Adrenal gland (tissue), 12 donors: Measurements from ENCODE around the gene MAML2. TPM values are rescaled to one million over a fixed set of nuclear protein-coding genes. Genes with fewer than 3 reads are reported as not detected.

Source experiments
- DNase-seq, 7 donors: peaks; one replicate each; pipeline ENCODE4 v3.0.0-alpha.2; 2019 to 2020
- H3K27ac ChIP-seq, 5 donors: fragments of 200-600 bp; sonication (generic) in 4 of 5; 1 replicate in 3 of 5; 2 replicates in 2 of 5; pipeline versions ENCODE4 v1.5.1 to v1.8.0; 2016 to 2020; ENCODE audit warnings: mild to moderate bottlenecking in 1 of 5
- H3K27me3 ChIP-seq: fragments of 200-600 bp; 2 replicates; pipeline ENCODE4 v1.8.0; 2021
- H3K36me3 ChIP-seq, 2 donors: fragments of 200-600 bp; replicated peaks in 1 of 2; 1 replicate in 1 of 2; 2 replicates in 1 of 2; pipeline versions ENCODE4 v1.5.1 to v1.8.0; 2018 to 2022
- H3K4me1 ChIP-seq, 2 donors: fragments of 200-600 bp; replicated peaks in 1 of 2; 1 replicate in 1 of 2; 2 replicates in 1 of 2; pipeline versions ENCODE4 v1.5.1 to v1.8.0; 2018 to 2021
- H3K4me3 ChIP-seq, 4 donors: fragments of 200-600 bp; sonication (generic) in 3 of 4; one replicate each; pipeline ENCODE4 v1.5.1; 2016 to 2018
- H3K9me3 ChIP-seq, 3 donors: fragments of 200-600 bp; sonication (generic) in 1 of 3; replicated peaks in 1 of 3; 1 replicate in 2 of 3; 2 replicates in 1 of 3; pipeline versions ENCODE4 v1.5.1 to v1.8.0; 2016 to 2021
- POLR2A ChIP-seq, 2 donors: fragments of 450-650 bp; IDR thresholded peaks; one replicate each; pipeline ENCODE4 v1.6.1; 2017; ENCODE audit warnings: antibody characterized with exemption in 2 of 2, mild to moderate bottlenecking in 2 of 2, moderate library complexity in 1 of 2
- WGBS, 4 donors: extraction: QIAGEN DNeasy Blood & Tissue Kit in 2 of 4; methylation state at CpG; one replicate each; pipeline versions ENCODE4 v1.1.5 to v1.1.7; 2013 to 2017; 5-methylcytosine and 5-hydroxymethylcytosine counted together
- intact Hi-C, 2 donors: fragments of 100-400 bp; cut with DNase I; formaldehyde crosslinking; loops; one replicate each; pipeline versions ENCODE4 v1.14.1 to v1.15.0; 2022 to 2023
- polyA plus RNA-seq, 3 donors: library from polyadenylated mRNA; stranded (reverse); fragments of 200-250 nt in 2 of 3; fragments of 350-450 nt in 1 of 3; fragmentation: Illumina TruSeq in 1 of 3; extraction: RNeasy Lipid Tissue Mini Kit (QIAGEN cat#74804) in 1 of 3; gene quantifications; one replicate each; pipeline ENCODE4 v1.2.3, GENCODE V29; 2013 to 2014
- total RNA-seq, 9 donors: library from RNA; depleted of rRNA in 4 of 9; stranded (reverse); fragments of >200 nt in 4 of 9; fragments of 120-200 nt in 1 of 9; fragmentation: NEBNext Ultra II Directional in 1 of 9; extraction: Animal tissue kit (Norgen Biotek cat#: 25700) in 1 of 9; gene quantifications; one replicate each; pipeline versions ENCODE4 v1.1.0 to v1.2.4, GENCODE V29; 2013 to 2023
- TF ChIP-seq, protein P1 (sequence below), 6 experiments: fragments of 450-650 bp in 4 of 6; fragments of 200-600 bp in 2 of 6; sonication (generic) in 1 of 6; IDR thresholded peaks; 1 replicate in 5 of 6; 2 replicates in 1 of 6; pipeline versions ENCODE4 v1.5.1 to v1.8.0; 2016 to 2021; ENCODE audit warnings: antibody characterized with exemption in 6 of 6, mild to moderate bottlenecking in 2 of 6, moderate library complexity in 1 of 6
- donor health status: healthy with polysubstance abuse.
- donor health status: Bipolar disorder and iron deficiency.
- donor health status: DM: yes; HTN: yes; CAD: no.
- donor health status: DM: no; HTN: no; CAD: no.
- donor health status: DM: no; HTN: no; CAD: no.
- donor health status: DM: yes; HTN: yes; CAD: no.

MAML2 gene
- total and polyA plus RNA-seq, 12 donors = 1.4 to 19.4 (median 7.6) TPM

DNA sequence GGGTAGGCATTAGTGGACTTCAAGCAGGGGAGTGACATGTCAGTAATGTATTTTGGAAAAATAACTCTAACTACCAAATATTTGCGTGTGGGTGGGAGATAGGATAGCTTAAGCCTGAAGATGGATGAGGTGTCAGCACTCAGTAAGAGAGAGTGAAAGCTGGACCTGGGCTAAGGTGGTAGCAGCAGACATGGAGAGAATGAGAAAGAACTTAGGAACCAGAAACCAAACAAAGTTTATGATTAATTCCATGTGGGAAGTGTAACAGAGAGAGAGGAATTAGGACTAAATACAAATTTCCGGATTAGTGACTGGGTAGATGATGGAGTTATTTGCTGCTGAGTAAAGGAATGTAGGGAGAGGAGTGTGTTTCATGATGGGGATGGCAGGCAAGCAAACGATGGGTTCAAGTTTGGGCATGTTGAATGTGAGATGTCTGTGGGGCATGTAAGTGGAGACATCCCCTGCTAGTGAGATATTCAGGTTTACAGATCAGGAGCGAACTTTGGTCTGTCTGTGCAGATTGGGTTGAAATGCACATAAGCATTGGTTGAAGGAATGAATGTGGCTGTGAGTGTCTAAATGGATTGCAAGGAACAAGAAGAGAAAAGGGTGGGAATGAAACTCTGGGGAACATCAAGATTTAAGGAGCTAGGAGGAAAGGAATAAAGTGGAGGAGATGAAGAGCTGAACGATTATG is 233.5 kb downstream of the MAML2 start:
- Histone ChIP-seq H3K27me3 (no peaks in the 10 kb centered on the region), H3K36me3 (no peaks in the 10 kb centered on the region), H3K4me3 (no peak overlapping the region), H3K9me3 (no peaks in the 10 kb centered on the region), H3K4me1 (peaks cover 0 to 20% of the 10 kb centered on the region in 2 donors), H3K27ac (no peak overlapping the region)
- 87 to 94% (median 93%) methylated on average over 5 of the region's 5 CpGs for WGBS, 4 donors
- no peak for DNase-seq
- TF ChIP-seq, protein P1, sequence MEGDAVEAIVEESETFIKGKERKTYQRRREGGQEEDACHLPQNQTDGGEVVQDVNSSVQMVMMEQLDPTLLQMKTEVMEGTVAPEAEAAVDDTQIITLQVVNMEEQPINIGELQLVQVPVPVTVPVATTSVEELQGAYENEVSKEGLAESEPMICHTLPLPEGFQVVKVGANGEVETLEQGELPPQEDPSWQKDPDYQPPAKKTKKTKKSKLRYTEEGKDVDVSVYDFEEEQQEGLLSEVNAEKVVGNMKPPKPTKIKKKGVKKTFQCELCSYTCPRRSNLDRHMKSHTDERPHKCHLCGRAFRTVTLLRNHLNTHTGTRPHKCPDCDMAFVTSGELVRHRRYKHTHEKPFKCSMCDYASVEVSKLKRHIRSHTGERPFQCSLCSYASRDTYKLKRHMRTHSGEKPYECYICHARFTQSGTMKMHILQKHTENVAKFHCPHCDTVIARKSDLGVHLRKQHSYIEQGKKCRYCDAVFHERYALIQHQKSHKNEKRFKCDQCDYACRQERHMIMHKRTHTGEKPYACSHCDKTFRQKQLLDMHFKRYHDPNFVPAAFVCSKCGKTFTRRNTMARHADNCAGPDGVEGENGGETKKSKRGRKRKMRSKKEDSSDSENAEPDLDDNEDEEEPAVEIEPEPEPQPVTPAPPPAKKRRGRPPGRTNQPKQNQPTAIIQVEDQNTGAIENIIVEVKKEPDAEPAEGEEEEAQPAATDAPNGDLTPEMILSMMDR (IDR thresholded peaks at IDR 0.05) = no peak
- TF ChIP-seq POLR2A (IDR thresholded peaks at IDR 0.05) = no peak
- intact Hi-C loops = no loop called here

DNA sequence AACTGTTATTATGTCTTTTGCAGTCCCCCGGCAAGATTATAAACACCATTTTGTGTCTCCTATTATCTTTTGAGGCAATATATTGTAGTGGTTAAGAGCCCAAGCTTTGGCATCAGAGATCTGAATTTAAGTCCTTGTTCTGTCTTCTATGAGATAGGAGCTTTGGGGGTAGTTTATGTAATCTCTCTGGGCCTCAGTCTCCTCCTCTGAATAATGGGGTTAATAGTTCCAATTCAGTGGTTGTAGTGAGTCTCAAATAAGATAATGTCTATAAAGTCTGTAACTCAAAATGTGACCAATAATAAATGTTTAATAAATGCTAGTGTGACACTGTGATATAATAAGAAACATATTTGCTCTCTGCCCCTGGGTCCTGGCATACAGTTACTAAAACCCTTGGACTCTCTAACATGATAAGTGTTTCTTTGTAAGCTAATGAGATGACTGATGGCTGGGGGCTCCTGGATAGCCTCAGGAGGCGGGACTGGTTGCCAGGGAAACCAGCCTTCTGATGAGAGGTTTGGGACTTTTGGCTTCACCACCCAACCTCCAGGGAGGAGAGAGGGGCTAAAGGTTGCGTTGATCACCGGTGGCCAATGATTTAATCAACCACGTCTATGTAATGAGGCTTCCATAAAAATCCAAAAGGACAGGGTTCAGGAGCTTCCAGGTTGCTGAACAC is 235.7 kb downstream of the MAML2 start:
- WGBS, 4 donors = 88 to 95% (median 91%) methylated on average over 5 of the region's 5 CpGs

DNA sequence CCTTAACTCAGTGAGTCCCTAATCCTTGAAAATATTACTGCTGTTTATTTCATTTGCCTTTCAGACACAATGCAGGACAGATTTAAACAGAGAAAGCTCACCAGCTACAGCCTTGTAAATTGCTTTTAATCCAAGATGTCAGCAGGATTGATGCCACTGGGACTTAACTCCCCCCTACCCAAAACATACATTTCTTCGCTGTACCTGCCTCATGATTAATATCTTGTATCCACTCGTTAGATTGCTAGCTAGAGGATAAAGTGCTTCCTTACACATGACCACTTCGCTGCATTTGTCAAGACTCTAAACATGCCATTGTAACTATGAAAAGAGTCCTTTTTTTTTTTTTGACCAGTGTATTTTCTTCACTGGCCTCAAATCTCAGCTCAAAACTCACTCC is 236.3 kb downstream of the MAML2 start:
- Histone ChIP-seq H3K27ac (no peak overlapping the region), H3K4me3 (no peak overlapping the region), H3K9me3 (no peaks in the 10 kb centered on the region), H3K27me3 (no peaks in the 10 kb centered on the region), H3K4me1 (peaks cover 5 to 13% of the 10 kb centered on the region in 2 donors), H3K36me3 (no peaks in the 10 kb centered on the region)
- no peak for DNase-seq
- 76 to 92% (median 92%) methylated on average over 3 of the region's 3 CpGs for WGBS, 4 donors
- intact Hi-C loops = no loop called here
- TF ChIP-seq, protein P1 (IDR thresholded peaks at IDR 0.05) = no peak
- no peak for TF ChIP-seq POLR2A (IDR thresholded peaks at IDR 0.05)

More for the DNA sequence above, 235.7 kb downstream of the MAML2 start:
- Histone ChIP-seq H3K4me3 (no peak overlapping the region), H3K27me3 (no peaks in the 10 kb centered on the region), H3K4me1 (peaks cover 5 to 15% of the 10 kb centered on the region in 2 donors), H3K9me3 (no peaks in the 10 kb centered on the region), H3K27ac (no peak overlapping the region), H3K36me3 (no peaks in the 10 kb centered on the region)
- TF ChIP-seq POLR2A (IDR thresholded peaks at IDR 0.05) = no peak
- TF ChIP-seq, protein P1 (IDR thresholded peaks at IDR 0.05) = no peak
- DNase-seq = no peak
- intact Hi-C loops = no loop called here

DNA sequence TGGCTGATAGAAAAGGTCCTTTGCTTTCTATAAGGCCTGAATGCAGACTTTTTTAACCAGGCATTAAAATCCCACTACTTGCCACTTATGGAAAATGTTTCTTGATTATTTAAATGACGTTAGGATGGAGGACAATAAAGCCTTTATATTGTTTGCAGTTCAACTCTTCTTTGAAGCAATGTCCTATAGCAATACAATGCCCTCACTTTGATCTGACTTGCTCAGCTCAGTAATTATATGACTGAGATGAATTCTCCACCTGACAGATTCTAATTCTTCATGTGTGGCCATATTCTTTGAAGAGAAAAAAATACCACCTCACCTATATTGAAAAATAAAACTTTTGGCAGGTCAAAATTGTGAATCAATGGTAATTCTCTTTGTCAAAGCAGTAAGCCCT is 237.1 kb downstream of the MAML2 start:
- Histone ChIP-seq H3K36me3 (no peaks in the 10 kb centered on the region), H3K27ac (no peak overlapping the region), H3K4me3 (no peak overlapping the region), H3K27me3 (no peaks in the 10 kb centered on the region), H3K4me1 (peaks cover 5 to 13% of the 10 kb centered on the region in 2 donors), H3K9me3 (no peaks in the 10 kb centered on the region)
- DNase-seq = no peak
- WGBS, 4 donors = 83 to 90% (median 86%) methylated on average over 1 of the region's 1 CpG
- intact Hi-C loops = no loop called here
- TF ChIP-seq POLR2A (IDR thresholded peaks at IDR 0.05) = no peak
- TF ChIP-seq, protein P1 (IDR thresholded peaks at IDR 0.05) = no peak
